GM04503 (cell line): ENCODE results near the gene OR5D14.

ENCODE experiments used
- DNase-seq: peaks from one replicate; pipeline ENCODE4 v3.0.0-alpha.2; 2012; ENCODE audit warnings: low read depth

Gene OR5D14

DNA sequence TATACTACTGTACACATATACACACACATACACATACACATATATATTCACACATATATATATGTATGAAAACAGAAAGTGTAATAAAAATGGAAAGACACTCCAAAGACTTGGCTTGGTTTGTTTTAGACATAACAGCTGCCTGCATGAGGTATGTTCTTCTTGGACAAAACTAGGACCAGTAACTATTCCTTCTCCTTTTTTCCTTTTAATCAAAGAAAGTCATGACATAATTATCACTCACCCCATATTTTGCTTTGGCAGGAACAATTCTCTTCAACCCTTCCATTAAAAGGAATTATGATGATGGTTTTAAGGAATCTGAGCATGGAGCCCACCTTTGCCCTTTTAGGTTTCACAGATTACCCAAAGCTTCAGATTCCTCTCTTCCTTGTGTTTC is at the start of gene OR5D14:
Gene OR5D14, plus strand, starts transcription at position 301 of the 400 bp plus-strand sequence. Its CDS starts 0 bp downstream, at position 301.
- DNase-seq, result no peak

DNA sequence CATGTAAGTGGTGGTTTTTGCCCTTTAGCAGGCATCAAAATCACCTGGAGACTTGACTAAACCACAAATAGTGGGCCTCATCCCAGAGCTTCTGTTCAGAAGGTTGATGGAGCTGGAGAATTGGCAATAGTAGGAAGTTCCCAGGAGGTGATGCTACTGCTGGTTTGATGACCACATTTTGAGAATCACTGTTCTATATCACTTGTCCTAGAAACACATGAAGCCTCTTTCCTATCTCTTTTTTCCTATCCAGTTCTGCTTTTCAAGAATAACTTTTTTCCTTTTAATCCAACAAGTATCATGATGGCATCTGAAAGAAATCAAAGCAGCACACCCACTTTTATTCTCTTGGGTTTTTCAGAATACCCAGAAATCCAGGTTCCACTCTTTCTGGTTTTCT is 22.2 kb upstream of the OR5D14 start, which contains the start of gene OR5D13:
Gene OR5D13, plus strand, starts transcription at position 301 of the 400 bp plus-strand sequence. Its CDS starts 0 bp downstream, at position 301.
- DNase-seq, result no peak

DNA sequence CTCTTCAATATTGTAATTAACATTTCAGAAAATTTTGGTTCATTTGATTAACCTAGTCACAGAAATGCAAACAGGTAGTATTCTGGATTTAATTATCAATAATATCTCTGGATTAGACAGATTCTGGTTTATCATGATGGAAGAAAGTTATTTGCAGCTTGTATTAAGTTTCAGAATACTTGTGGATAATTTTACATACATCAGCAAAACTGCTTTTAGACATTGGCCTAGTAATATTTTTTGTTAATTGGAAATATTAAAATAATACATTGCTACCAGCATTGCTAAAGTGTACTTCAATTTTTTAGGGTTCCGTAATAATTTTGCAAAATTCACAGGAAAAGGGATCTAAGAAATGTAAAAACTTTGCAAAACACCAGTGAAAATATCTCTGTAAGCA is 3.8 kb upstream of the OR5D14 start:
- no peak for DNase-seq

DNA sequence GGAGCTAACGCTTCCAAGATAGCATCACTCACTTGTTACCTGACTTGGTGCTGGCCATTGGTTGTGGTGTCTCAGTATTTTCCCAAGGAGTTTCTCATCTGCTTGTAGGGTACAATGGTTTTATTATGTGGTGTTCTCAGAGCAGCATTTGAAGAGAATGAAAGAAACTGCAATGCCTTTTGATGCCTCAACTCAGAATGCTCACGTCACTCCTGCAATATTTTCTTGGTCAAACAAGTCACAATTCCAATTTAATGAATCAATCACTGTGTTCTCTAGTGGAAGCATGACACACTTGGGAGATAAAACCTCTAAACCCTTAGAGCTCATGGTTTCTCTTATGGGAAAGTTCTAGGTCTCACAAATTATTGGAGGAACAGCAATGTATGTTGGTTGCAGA is 2.0 kb upstream of the OR5D14 start:
- DNase-seq, result no peak

- DNase-seq, result no peak
These were observed 10.9 kb downstream of the OR5D14 start for GRCh38 chr11:55806248-55806647.

DNA sequence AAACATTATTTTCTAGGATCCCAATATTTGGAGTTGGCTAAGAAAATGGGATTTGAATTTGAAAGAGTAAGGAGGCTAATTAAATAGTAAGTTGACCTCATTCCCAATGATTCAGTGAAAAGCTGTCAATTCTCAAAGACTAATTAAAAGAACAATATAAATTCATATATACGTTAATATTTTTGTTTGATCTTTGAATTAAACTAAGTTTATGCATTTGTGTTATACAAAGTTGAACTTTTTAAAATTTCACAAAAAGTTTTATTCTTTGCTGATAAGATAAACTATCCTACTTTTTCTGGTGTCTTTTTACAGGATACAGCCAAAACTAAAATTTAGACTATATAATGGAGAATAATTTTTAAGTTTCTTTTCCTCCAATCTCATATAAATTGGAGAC is 15.7 kb downstream of the OR5D14 start, which contains the start of gene OR5L1:
Gene OR5L1, plus strand, starts transcription at position 301 of the 400 bp plus-strand sequence. CDS start 100 bp downstream, outside the sequence.
- no peak for DNase-seq

DNA sequence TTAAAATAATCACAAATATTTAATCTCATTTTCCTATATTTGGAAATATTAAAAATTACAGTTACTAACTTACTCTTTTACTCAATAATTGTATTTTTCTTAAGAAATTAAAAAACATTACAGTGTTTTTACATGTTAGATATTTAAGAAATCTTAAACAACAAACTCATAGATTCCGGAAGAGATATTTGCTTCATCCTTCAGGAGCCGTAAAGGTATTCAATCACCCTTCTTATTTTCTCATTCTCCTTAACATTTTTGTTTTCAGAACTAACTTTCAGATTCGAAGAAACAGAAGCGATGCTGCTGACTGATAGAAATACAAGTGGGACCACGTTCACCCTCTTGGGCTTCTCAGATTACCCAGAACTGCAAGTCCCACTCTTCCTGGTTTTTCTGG is 24.0 kb downstream of the OR5D14 start, which contains the start of gene OR5D18:
Gene OR5D18, plus strand, starts transcription at position 301 of the 400 bp plus-strand sequence. Its CDS starts 0 bp downstream, at position 301.
- no peak for DNase-seq

DNA sequence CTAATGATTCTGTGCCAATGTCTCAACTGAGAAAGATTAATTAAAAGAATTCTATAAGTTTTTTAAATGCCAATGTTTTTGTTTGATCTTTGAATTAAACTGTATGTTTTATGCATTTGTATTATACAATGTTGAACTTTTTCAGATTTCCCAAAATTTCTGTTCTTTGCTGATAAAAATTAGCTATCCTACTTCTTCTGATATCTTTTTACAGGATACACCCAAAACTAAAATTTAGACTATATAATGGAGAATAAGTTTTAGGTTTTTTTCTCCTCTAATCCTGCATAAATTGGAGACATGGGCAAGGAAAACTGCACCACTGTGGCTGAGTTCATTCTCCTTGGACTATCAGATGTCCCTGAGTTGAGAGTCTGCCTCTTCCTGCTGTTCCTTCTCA is 31.6 kb downstream of the OR5D14 start, which contains the start of gene OR5L2:
Gene OR5L2, plus strand, starts transcription at position 301 of the 400 bp plus-strand sequence. Its CDS starts 0 bp downstream, at position 301.
- DNase-seq, result no peak

DNA sequence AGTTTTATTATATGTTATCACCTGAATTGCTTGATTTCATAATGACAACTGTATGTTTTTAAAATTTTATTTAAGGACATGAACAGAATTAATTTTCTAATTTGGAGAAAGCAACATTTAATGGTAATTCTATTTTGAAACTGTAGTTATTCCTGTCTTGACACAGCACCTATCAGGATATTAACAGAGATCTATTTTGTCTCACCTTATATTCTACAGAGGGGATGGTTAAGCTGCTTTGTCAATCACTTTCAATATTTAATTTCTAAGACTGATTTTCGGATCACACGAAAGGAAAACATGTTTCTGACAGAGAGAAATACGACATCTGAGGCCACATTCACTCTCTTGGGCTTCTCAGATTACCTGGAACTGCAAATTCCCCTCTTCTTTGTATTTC is 43.1 kb downstream of the OR5D14 start, which contains the start of gene OR5D16:
Gene OR5D16, plus strand, starts transcription at position 301 of the 400 bp plus-strand sequence. Its CDS starts 0 bp downstream, at position 301.
- no peak for DNase-seq
